CD4-positive, alpha-beta T cell treated with Interferon alpha-2 for 1 hour (primary cell): ENCODE measurements around the gene LSM8.
"Not testable (repeated sequence)": the region's sequence is repeated elsewhere in the genome, so short reads cannot be mapped to it uniquely, and the experiment has no call there.

Experiments used
- DNase-seq, 2 donors: peaks; one replicate each; pipeline ENCODE4 v3.0.0-alpha.2; 2020 to 2022

LSM8 gene

DNA sequence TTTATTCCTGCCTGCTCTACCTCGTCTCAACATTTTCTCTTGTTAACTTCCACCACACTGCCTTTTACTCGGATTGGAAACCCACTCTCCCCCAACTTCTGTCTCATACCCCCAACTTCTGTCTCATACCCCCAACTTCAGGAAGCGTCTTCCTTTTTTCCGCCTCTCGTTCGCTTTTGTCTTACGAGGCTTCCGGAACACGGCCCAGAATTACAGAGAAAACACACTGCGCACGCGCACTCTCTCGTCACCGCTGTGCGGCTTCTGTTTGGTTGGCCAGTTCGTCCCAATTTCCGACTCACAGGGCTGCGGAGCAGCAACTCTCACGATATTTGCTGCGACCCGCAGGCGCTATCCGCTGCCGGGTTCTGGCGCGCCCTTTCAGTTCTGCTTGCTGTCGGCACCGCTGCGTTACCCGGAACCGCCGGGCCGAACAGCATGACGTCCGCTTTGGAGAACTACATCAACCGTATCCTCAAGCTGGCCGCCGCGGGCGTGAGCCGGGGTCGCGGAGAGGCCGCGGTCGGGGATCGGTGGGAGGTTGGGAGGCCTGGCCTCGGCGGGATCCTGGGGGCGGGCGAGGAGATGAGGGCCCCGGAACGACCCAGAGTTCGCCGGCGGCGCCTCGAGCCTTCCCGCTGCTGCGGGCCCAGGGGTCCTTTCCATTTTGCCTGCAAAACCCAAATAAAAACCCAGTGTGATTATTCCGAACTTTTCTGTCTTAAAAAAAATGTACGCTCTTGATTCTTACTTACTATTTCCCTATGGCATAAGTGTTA lies at the start of gene LSM8:
Gene LSM8, plus strand, starts transcription at position 379 of the 779 bp plus-strand sequence. Its CDS starts 60 bp downstream, at position 439.
- DNase-seq: peak; percentile 98 to 99

DNA sequence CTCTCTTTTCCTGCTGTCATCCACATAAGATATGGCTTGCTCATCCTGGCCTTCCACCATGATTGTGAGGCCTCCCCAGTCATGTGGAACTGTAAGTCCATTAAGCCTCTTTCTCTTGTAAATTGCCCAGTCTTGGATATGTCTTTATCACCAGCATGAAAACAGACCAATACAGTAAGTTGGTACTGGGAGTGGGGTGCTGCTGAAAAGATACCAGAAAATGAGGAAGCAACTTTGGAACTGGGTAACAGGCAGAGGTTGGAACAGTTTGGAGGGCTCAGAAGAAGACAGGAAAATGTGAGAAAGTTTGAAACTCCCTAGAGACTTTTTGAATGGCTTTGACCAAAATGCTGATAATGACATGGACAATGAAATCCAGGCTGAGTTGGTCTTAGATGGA lies 49.5 kb upstream of the LSM8 start:
- not testable (repeated sequence) for DNase-seq

DNA sequence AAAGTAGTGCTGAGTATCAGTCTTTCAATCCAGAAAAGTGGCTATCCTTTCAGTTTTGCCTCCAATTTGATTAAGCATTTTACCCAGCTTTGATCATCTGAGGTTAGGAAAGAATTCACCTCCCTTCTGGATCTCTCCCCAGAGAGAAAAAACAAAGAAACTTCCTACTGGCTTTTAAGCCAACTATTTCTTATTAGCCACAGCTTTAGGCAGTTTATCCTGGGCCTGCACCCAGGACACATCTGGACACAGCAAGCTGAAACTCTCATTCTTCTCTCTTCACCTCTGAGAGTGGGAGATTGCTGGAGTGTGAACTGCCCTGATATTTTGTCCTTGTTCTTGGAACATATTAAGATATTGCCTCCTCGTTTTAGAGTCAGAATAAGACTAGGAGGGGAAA lies 43.5 kb upstream of the LSM8 start:
- no peak for DNase-seq

DNA sequence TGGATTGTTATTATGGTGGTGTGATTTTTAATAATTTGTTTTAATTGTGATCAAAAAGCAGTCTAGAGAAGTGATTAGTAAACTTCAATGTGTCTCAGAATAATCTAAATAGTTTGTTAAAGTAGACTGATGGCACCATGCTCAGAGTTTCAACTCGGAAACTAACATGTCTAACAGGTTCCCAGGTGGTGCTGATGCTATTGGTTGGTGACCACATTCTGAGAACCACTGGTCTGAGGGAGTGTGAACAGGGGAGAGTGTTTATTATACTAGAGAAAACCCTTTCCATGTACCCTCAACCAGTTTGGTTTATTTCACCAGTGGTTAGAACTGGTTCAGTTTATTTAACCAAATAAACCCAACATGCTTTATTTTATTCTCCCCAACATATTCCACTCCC lies 42.0 kb upstream of the LSM8 start:
- DNase-seq: no peak

DNA sequence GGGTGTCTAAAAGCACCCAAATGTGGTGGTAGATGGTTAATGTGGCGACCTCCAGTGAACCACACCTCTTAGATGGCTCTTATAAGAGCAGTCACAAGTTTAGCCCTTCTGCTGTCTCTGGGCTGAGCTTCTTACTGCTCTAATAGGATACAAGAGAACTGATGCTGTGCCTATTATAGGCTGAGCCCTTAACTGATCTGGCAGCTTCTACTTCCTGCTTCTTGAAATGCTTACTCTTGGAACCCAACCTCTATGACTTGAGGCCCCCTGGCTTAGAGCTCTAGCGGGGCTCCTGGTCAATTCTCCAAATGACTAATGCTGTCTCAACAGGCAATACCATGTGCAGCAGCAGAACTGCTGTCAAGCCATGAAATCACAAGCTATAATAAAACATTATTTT lies 35.0 kb upstream of the LSM8 start:
- DNase-seq: no peak

GRCh38 chr7:118149394-118149793 lies 34.6 kb upstream of the LSM8 start:
- no peak for DNase-seq

- DNase-seq: no peak
These were observed 32.3 kb upstream of the LSM8 start for GRCh38 chr7:118151671-118152070.

- DNase-seq: no peak
These were observed 31.8 kb upstream of the LSM8 start for GRCh38 chr7:118152149-118152548.

DNA sequence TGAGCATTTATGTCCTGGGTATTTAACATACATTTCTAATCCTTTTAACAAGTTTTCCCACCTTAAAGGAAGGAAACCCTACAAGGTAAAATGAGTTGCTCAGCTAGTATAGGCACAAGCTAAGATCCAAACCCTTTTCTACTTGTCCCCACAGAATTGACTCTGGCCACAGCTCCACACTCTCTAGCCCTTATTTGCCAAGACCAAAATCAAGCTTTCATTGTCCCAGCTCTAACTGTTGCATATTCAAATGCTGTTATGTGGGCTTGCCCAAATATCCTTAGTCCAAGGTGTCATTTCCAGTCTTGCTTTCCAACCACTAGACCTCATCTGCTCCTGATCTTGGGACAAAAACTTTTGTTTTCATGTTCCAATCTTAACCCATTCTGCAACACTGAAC lies 31.3 kb upstream of the LSM8 start:
- DNase-seq: no peak

DNA sequence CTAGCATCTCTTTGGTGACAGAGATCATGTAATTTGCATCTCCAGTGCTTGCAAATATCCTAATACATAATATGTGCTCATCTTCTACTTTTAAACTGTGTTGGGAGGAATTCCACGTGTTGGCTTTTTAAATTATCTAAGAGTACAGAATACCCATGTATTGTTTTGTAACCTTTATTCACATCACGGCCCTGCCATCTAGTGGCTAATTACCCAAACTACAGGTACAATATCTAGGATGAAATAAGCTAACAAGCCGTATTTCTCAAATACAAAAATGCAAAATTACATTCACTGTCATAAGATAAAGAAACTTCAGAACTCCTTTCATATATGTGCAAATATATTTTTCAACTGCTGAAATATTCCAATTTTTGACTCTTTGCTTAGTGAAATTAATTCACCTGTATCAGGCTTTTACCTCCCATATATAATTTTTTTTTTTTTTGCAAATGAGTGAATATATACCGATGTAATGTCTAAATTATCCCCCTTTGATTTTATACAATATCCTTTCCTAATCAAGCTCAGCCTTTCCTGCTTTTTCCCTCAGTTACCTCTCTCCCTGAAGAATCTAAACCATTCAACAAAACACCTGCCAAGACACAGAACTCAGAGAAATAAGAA lies 30.3 kb upstream of the LSM8 start:
- peak; percentile 5 to 54 for DNase-seq

DNA sequence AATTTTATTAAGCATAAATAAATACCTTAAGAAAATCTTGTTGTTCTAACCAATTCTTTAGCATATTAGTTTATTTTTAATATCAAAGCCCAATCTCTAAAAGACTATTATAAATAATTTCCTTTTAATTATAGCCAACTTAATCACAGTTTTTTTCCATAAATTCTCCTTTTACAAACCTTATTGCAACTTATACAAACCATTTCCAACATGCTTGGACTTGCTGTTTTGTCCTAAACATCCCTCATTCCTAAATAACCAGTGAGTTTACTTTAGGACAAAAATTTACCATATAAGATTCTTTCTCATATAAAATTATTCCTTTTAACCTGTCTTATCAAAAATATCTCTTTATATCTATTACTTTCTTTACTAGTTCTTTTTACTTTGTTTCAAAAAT lies 25.2 kb upstream of the LSM8 start:
- no peak for DNase-seq

DNA sequence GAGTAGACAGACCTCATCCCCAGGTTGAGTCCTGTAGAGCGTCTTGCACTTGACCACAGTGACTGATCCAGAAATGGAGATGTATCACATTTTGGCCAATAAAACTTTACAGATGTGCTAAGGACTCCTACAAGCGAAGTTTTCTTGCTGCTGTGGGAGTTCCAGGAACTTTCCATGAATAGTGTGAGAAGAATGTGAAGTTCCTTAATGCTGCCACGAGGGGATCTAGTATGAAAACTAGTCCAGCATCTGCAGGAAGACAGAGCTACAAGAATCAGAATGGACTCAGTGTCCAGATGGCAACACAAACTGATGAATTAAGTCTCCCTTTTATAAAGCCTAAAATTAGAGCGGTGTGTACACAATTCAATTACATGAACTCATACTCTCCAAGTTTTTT lies 14.8 kb upstream of the LSM8 start:
- DNase-seq: no peak

GRCh38 chr7:118175740-118176139 lies 8.2 kb upstream of the LSM8 start:
- DNase-seq: no peak

- no peak for DNase-seq
These were observed 4.8 kb upstream of the LSM8 start for GRCh38 chr7:118179191-118179590.

GRCh38 chr7:118182593-118183427 lies 1.2 kb upstream of the LSM8 start:
- DNase-seq: no peak

DNA sequence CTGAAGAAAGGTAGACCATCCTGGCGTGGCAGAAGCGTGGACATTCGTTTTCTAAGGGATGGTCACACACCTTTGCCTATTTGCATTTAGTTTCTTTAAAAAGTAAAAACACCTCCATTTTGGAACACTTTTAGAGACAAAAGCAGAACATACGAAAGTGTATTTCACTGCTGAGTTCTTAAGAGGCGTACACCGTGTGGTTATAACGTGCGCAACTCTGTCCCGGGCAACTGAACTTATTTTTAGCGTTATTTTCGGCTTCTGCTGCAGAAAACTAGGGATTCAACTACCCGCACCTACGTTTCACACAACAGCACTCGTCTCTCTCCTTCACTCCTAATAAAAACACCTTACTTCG lies 557 bp upstream of the LSM8 start:
- no peak for DNase-seq

DNA sequence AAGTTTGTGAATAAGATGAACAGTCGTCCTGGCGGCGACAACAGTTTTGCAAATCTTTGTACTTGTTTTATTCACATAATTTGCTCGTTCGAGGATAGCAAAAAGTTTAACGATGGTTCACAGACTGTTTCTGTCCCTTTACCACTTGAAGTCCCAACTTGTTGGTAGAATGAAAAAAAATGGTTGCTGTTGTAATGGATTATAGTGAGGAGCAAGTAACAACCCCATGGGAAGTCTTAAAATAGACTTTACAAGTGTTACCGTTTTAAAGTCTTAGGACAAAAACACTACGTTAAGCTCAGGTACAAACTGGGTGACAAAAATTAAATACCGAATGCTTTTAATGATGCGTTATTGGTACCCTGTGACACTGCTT lies 589 bp downstream of the LSM8 start:
- DNase-seq: no peak

GRCh38 chr7:118185163-118185860 lies 1.3 kb downstream of the LSM8 start:
- no peak for DNase-seq

GRCh38 chr7:118186501-118186900 lies 2.5 kb downstream of the LSM8 start:
- no peak for DNase-seq

GRCh38 chr7:118194571-118194970 lies 10.6 kb downstream of the LSM8 start:
- no peak for DNase-seq

GRCh38 chr7:118195837-118196474 lies 12.0 kb downstream of the LSM8 start:
- peak; percentile 34 to 65 for DNase-seq

GRCh38 chr7:118202061-118202460 lies 18.1 kb downstream of the LSM8 start:
- no peak for DNase-seq
